ENCODE data around the gene NPL.

DNA sequence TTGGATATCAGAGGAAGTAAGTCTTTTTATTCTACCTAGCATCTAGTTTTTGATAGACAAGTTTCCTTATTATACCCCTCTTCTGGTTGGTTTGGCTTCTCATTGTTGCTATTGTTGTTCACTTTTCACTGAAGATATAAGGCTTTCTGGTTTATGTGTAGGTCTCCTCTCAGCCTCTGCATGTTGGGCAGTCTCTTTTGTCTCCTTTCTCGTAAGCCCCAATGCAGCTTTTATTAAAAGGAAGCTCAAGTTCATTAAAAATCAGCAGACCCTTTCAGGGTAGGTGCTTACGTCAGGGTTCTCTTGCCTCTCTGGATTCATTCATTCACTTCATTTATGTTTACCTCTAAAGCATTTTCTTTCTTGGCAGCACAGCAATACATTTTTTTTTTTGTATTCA, 44.8 kb downstream of the NPL start:
- TF ChIP-seq CTCF (IDR thresholded peaks at IDR 0.05; ENCODE audit: insufficient read depth, low read length, poor library complexity, severe bottlenecking) (no peak), EZH2phosphoT487 (conservative IDR thresholded peaks at IDR 0.05; ENCODE audit: low read length) (no peak)

All from SU-DHL-6 (cell line).